GM21737 (cell line): ENCODE data around the gene CSNK2B.
"Not testable (repeated sequence)": the region's sequence is repeated elsewhere in the genome, so short reads cannot be mapped to it uniquely, and the experiment has no call there.

Experiments
- ATAC-seq: cut with Tn5 transposase; IDR thresholded peaks from one replicate; pipeline ENCODE4 v1.9.1; 2021; ENCODE audit warnings: mild to moderate bottlenecking, moderate library complexity; ENCODE audit not compliant: unreplicated experiment

CSNK2B gene

GRCh38 chr6:31687860-31688693, 22.2 kb downstream of the CSNK2B start:
- ATAC-seq = no peak

GRCh38 chr6:31689249-31690110, 23.6 kb downstream of the CSNK2B start:
- ATAC-seq = no peak

GRCh38 chr6:31690231-31691077, 24.6 kb downstream of the CSNK2B start:
- no peak for ATAC-seq

- ATAC-seq = no peak
Measured at GRCh38 chr6:31691078-31691463, 25.2 kb downstream of the CSNK2B start.

- no peak for ATAC-seq
Measured at GRCh38 chr6:31691564-31692108, 25.8 kb downstream of the CSNK2B start.

- no peak for ATAC-seq
Measured at GRCh38 chr6:31692353-31692752, 26.5 kb downstream of the CSNK2B start.

GRCh38 chr6:31692886-31693285, 27.0 kb downstream of the CSNK2B start:
- ATAC-seq = no peak

- no peak for ATAC-seq
Measured at GRCh38 chr6:31693535-31693934, 27.7 kb downstream of the CSNK2B start.

- ATAC-seq = no peak
Measured at GRCh38 chr6:31697555-31697954, 31.7 kb downstream of the CSNK2B start.

- no peak for ATAC-seq
Measured at GRCh38 chr6:31700740-31701401, 35.0 kb downstream of the CSNK2B start.

- ATAC-seq = no peak
Measured at GRCh38 chr6:31701666-31702404, 36.0 kb downstream of the CSNK2B start.

- ATAC-seq = no peak
Measured at GRCh38 chr6:31702405-31702818, 36.5 kb downstream of the CSNK2B start.

- ATAC-seq = peak; percentile 86
Measured at GRCh38 chr6:31702819-31703716, 37.2 kb downstream of the CSNK2B start, which contains the start of gene ABHD16A. TSS of gene ABHD16A (minus strand) at chr6:31703324. CDS start at chr6:31703281, 43 bp downstream.

- ATAC-seq = no peak
Measured at GRCh38 chr6:31705931-31706330, 40.1 kb downstream of the CSNK2B start.

GRCh38 chr6:31706599-31706998, 40.7 kb downstream of the CSNK2B start, which contains the start of gene LY6G6F:
TSS of gene LY6G6F (plus strand) at chr6:31706866. CDS start at chr6:31706907, 41 bp downstream.
- no peak for ATAC-seq

- ATAC-seq = no peak
Measured at GRCh38 chr6:31707701-31708100, 41.8 kb downstream of the CSNK2B start.

GRCh38 chr6:31708224-31708623, 42.3 kb downstream of the CSNK2B start:
- no peak for ATAC-seq

- ATAC-seq = not testable (repeated sequence)
Measured at GRCh38 chr6:31709157-31709556, 43.3 kb downstream of the CSNK2B start.
